Liver (tissue), 9 donors: Measurements from ENCODE around the gene ITIH5. TPM values are rescaled to one million over a fixed set of nuclear protein-coding genes. Genes with fewer than 3 reads are reported as not detected.

ENCODE experiments used
- DNase-seq: peaks from one replicate; pipeline ENCODE4 v3.0.0-alpha.2; 2017; ENCODE audit warnings: low spot score
- H3K27ac ChIP-seq, 2 donors: one replicate each; pipeline ENCODE4 v1.7.0; 2013; ENCODE audit warnings: inconsistent platforms in 2 of 2, low read length in 2 of 2, control low read depth in 1 of 2, low read depth in 1 of 2, mild to moderate bottlenecking in 1 of 2
- H3K27me3 ChIP-seq, 4 donors: one replicate each; pipeline versions ENCODE4 v1.6.1 to v1.7.0; 2013; ENCODE audit warnings: low read length in 3 of 4, inconsistent platforms in 1 of 4, mild to moderate bottlenecking in 1 of 4, moderate library complexity in 1 of 4; ENCODE audit not compliant: control insufficient read depth in 4 of 4, insufficient read depth in 4 of 4
- H3K36me3 ChIP-seq, 4 donors: one replicate each; pipeline versions ENCODE4 v1.6.1 to v1.7.0; 2013; ENCODE audit warnings: low read length in 3 of 4, mild to moderate bottlenecking in 3 of 4, low read depth in 1 of 4, moderate library complexity in 1 of 4; ENCODE audit not compliant: control insufficient read depth in 4 of 4, insufficient read depth in 3 of 4
- H3K4me1 ChIP-seq, 4 donors: one replicate each; pipeline versions ENCODE4 v1.6.1 to v1.7.0; 2013; ENCODE audit warnings: low read length in 3 of 4, mild to moderate bottlenecking in 3 of 4, moderate library complexity in 1 of 4; ENCODE audit not compliant: control insufficient read depth in 4 of 4, insufficient read depth in 4 of 4
- H3K4me3 ChIP-seq, 3 donors: one replicate each; pipeline versions ENCODE4 v1.6.1 to v1.7.0; 2013; ENCODE audit warnings: low read length in 3 of 3, control low read depth in 1 of 3, low read depth in 1 of 3, mild to moderate bottlenecking in 1 of 3
- H3K9ac ChIP-seq, 2 donors: one replicate each; pipeline ENCODE4 v1.7.0; 2013; ENCODE audit warnings: low read length in 2 of 2, mild to moderate bottlenecking in 2 of 2, moderate library complexity in 2 of 2, control low read depth in 1 of 2, low read depth in 1 of 2
- H3K9me3 ChIP-seq, 4 donors: one replicate each; pipeline versions ENCODE4 v1.6.1 to v1.7.0; 2013; ENCODE audit warnings: low read length in 3 of 4; ENCODE audit not compliant: control insufficient read depth in 4 of 4
- FOXA1 ChIP-seq: IDR thresholded peaks from 2 replicates; pipeline ENCODE4 v1.6.1; 2016; ENCODE audit warnings: antibody characterized with exemption
- GABPA ChIP-seq, 2 donors: IDR thresholded peaks in 1 of 2; conservative IDR thresholded peaks in 1 of 2; 2 replicates each; pipeline ENCODE4 v1.6.1; 2016; ENCODE audit warnings: antibody characterized with exemption in 2 of 2, mild to moderate bottlenecking in 1 of 2, moderate library complexity in 1 of 2
- HNF4A ChIP-seq, 2 donors: conservative IDR thresholded peaks; 2 replicates each; pipeline ENCODE4 v1.6.1; 2016; ENCODE audit warnings: antibody characterized with exemption in 2 of 2, mild to moderate bottlenecking in 2 of 2
- HNF4G ChIP-seq: IDR thresholded peaks from 2 replicates; pipeline ENCODE4 v1.6.1; 2016; ENCODE audit warnings: antibody characterized with exemption
- JUND ChIP-seq, 2 donors: IDR thresholded peaks; 2 replicates each; pipeline ENCODE4 v1.6.1; 2016; ENCODE audit warnings: antibody characterized with exemption in 2 of 2
- RAD21 ChIP-seq, 2 donors: IDR thresholded peaks; 2 replicates each; pipeline ENCODE4 v1.6.1; 2016; ENCODE audit warnings: antibody characterized with exemption in 2 of 2, mild to moderate bottlenecking in 2 of 2
- RXRA ChIP-seq, 2 donors: IDR thresholded peaks; 2 replicates each; pipeline ENCODE4 v1.6.1; 2017 to 2018; ENCODE audit warnings: antibody characterized with exemption in 2 of 2, mild to moderate bottlenecking in 1 of 2
- SP1 ChIP-seq: IDR thresholded peaks from 2 replicates; pipeline ENCODE4 v1.6.1; 2018; ENCODE audit warnings: antibody characterized with exemption, mild to moderate bottlenecking
- TAF1 ChIP-seq: conservative IDR thresholded peaks from 2 replicates; pipeline ENCODE4 v1.6.1; 2016; ENCODE audit warnings: antibody characterized with exemption, mild to moderate bottlenecking
- YY1 ChIP-seq: IDR thresholded peaks from 2 replicates; pipeline ENCODE4 v1.6.1; 2016; ENCODE audit warnings: antibody characterized with exemption, mild to moderate bottlenecking
- WGBS: extraction: QIAGEN DNeasy Blood & Tissue Kit; methylation state at CpG from one replicate; pipeline ENCODE4 v1.1.7; 2013; 5-methylcytosine and 5-hydroxymethylcytosine counted together
- polyA plus RNA-seq, 2 donors: library from polyadenylated mRNA; stranded (reverse) in 1 of 2; unstranded in 1 of 2; fragments of 200-250 nt in 1 of 2; fragments of >200 nt in 1 of 2; fragmentation: Nextera tagmentation in 1 of 2; extraction: Ambion mirVana in 1 of 2; gene quantifications; one replicate each; pipeline versions ENCODE4 v1.2.1 to v1.2.3, GENCODE V29; 2013 to 2015
- total RNA-seq, 2 donors: library from RNA; depleted of rRNA; stranded (reverse); fragments of >200 nt; gene quantifications; one replicate each; pipeline ENCODE4 v1.2.3, GENCODE V29; 2014
- TF ChIP-seq, protein P1 (sequence below): IDR thresholded peaks from 2 replicates; pipeline ENCODE4 v1.6.1; 2016; ENCODE audit warnings: antibody characterized with exemption
- TF ChIP-seq, protein P2 (sequence below): fragments of 150-350 bp; IDR thresholded peaks from 2 replicates; pipeline ENCODE4 v1.5.1; 2017; ENCODE audit warnings: improper control_type of control experiment, low read depth, low read length; ENCODE audit not compliant: missing input control
- TF ChIP-seq, protein P3 (sequence below): IDR thresholded peaks from 2 replicates; pipeline ENCODE4 v1.6.1; 2016; ENCODE audit warnings: antibody characterized with exemption, mild to moderate bottlenecking
- donor health status: healthy.
- donor health status: healthy.
- donor health status: healthy.
- donor health status: healthy.
- donor health status: healthy.

ITIH5 gene
- total and polyA plus RNA-seq, 4 donors = 0.60 to 1.3 (median 0.98) TPM

DNA sequence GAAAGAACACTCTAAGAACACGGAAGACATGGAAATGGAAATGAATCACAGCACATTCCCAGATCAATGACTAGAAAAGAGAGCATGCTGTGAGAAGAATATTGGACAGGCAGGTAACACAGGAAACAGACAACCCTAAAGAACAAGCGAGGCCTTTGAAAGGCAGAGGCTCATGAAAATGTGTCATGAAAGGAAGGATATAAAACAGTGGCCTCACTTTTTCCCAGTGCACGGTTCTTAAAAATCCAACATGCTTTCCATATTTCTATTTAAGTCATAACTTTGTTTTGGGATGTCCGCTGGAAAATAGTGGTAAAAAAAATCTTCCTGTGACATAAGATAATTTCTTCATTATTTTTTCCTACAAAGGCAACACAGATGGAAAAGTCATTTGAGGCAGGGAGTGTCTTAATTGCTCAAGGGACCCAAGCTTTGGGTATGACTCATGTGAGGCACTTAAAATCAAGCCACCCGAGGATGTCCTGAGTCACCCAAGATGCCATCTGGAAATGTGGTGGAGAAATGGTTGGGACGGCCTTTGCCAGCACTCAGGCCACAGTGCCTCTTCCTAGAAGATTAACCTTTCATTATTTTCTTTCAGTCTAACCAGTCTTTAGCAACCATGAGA, 17.0 kb downstream of the ITIH5 start:
- Histone ChIP-seq H3K9me3 (peaks cover 0 to 1% (median 0%) of the 10 kb centered on the region in 4 donors), H3K36me3 (no peaks in the 10 kb centered on the region), H3K4me1 (no peaks in the 10 kb centered on the region), H3K9ac (no peak overlapping the region), H3K4me3 (no peak overlapping the region), H3K27ac (no peak overlapping the region), H3K27me3 (peaks cover 0 to 3% (median 1%) of the 10 kb centered on the region in 4 donors)
- WGBS = 77% methylated on average over 6 of the region's 6 CpGs
- DNase-seq = no peak
- no peak for TF ChIP-seq HNF4A (conservative IDR thresholded peaks at IDR 0.05)
- no peak for TF ChIP-seq SP1
- no peak for TF ChIP-seq JUND (IDR thresholded peaks at IDR 0.05)
- no peak for TF ChIP-seq RAD21 (IDR thresholded peaks at IDR 0.05)
- TF ChIP-seq, protein P1, sequence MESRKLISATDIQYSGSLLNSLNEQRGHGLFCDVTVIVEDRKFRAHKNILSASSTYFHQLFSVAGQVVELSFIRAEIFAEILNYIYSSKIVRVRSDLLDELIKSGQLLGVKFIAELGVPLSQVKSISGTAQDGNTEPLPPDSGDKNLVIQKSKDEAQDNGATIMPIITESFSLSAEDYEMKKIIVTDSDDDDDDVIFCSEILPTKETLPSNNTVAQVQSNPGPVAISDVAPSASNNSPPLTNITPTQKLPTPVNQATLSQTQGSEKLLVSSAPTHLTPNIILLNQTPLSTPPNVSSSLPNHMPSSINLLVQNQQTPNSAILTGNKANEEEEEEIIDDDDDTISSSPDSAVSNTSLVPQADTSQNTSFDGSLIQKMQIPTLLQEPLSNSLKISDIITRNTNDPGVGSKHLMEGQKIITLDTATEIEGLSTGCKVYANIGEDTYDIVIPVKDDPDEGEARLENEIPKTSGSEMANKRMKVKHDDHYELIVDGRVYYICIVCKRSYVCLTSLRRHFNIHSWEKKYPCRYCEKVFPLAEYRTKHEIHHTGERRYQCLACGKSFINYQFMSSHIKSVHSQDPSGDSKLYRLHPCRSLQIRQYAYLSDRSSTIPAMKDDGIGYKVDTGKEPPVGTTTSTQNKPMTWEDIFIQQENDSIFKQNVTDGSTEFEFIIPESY = no peak
- TF ChIP-seq YY1 = no peak
- no peak for TF ChIP-seq FOXA1
- no peak for TF ChIP-seq HNF4G
- TF ChIP-seq, protein P2, sequence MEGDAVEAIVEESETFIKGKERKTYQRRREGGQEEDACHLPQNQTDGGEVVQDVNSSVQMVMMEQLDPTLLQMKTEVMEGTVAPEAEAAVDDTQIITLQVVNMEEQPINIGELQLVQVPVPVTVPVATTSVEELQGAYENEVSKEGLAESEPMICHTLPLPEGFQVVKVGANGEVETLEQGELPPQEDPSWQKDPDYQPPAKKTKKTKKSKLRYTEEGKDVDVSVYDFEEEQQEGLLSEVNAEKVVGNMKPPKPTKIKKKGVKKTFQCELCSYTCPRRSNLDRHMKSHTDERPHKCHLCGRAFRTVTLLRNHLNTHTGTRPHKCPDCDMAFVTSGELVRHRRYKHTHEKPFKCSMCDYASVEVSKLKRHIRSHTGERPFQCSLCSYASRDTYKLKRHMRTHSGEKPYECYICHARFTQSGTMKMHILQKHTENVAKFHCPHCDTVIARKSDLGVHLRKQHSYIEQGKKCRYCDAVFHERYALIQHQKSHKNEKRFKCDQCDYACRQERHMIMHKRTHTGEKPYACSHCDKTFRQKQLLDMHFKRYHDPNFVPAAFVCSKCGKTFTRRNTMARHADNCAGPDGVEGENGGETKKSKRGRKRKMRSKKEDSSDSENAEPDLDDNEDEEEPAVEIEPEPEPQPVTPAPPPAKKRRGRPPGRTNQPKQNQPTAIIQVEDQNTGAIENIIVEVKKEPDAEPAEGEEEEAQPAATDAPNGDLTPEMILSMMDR = no peak
- no peak for TF ChIP-seq TAF1
- no peak for TF ChIP-seq GABPA (IDR thresholded peaks at IDR 0.05 in 1 of 2, conservative IDR thresholded peaks at IDR 0.05 in 1 of 2)
- TF ChIP-seq, protein P3, sequence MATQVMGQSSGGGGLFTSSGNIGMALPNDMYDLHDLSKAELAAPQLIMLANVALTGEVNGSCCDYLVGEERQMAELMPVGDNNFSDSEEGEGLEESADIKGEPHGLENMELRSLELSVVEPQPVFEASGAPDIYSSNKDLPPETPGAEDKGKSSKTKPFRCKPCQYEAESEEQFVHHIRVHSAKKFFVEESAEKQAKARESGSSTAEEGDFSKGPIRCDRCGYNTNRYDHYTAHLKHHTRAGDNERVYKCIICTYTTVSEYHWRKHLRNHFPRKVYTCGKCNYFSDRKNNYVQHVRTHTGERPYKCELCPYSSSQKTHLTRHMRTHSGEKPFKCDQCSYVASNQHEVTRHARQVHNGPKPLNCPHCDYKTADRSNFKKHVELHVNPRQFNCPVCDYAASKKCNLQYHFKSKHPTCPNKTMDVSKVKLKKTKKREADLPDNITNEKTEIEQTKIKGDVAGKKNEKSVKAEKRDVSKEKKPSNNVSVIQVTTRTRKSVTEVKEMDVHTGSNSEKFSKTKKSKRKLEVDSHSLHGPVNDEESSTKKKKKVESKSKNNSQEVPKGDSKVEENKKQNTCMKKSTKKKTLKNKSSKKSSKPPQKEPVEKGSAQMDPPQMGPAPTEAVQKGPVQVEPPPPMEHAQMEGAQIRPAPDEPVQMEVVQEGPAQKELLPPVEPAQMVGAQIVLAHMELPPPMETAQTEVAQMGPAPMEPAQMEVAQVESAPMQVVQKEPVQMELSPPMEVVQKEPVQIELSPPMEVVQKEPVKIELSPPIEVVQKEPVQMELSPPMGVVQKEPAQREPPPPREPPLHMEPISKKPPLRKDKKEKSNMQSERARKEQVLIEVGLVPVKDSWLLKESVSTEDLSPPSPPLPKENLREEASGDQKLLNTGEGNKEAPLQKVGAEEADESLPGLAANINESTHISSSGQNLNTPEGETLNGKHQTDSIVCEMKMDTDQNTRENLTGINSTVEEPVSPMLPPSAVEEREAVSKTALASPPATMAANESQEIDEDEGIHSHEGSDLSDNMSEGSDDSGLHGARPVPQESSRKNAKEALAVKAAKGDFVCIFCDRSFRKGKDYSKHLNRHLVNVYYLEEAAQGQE = no peak
- TF ChIP-seq RXRA (IDR thresholded peaks at IDR 0.05) = no peak

DNA sequence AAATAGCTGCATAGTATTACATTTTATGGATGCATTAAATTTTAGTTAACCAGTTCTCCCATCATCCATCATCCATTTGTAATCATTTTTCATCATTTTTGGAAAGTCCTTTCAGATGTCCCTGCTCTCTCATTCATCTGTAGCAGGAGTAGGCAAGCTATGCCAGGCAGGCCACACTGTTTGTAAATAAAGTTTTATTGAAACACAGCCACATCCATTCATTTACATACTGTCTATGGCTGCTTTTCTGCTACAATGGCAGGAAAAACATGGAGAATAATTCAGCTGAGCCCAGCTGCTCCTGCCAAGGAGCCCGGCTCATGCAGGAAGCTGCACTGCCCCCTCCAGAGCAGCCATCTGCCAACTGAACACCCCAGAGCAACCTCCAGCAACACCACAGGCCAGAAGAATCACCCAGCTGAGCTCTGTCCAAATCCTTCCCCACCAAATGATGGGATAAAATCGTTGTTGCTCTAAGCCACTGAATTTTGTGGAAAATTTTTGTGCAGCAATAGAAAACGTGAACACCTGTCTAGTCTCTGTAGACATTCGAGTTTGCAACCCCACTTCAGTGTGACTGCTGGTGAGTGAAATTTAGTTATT, 19.6 kb downstream of the ITIH5 start:
- H3K4me1 ChIP-seq = no peaks in the 10 kb centered on the region
- no peak overlapping the region for H3K27ac ChIP-seq
- H3K9ac ChIP-seq = no peak overlapping the region
- no peaks in the 10 kb centered on the region for H3K36me3 ChIP-seq
- no peak for DNase-seq
- no peak for TF ChIP-seq YY1
- H3K9me3 ChIP-seq = peaks cover 0 to 1% (median 0%) of the 10 kb centered on the region in 4 donors
- 75% methylated on average over 4 of the region's 4 CpGs for WGBS
- peaks cover 0 to 2% (median 0%) of the 10 kb centered on the region in 4 donors for H3K27me3 ChIP-seq
- no peak overlapping the region for H3K4me3 ChIP-seq
